AG04449 (cell line): Measurements from ENCODE around the gene WDR7.
"Not testable (repeated sequence)": the region's sequence is repeated elsewhere in the genome, so short reads cannot be mapped to it uniquely, and the experiment has no call there.

Experiments
- CTCF ChIA-PET: fragments of 350-600 bp; formaldehyde crosslinking; extraction: SDS; loops from one replicate; lab custom pipeline; 2021; ENCODE audit warnings: antibody characterized with exemption; lab: Yijun Ruan, JAX
- POLR2A ChIA-PET: fragments of 400-600, 350-600 bp; formaldehyde crosslinking; extraction: SDS; loops from one replicate; lab custom pipeline; 2020; ENCODE audit warnings: antibody characterized with exemption, inconsistent platforms; lab: Yijun Ruan, JAX
- DNase-seq: peaks from one replicate; pipeline ENCODE4 v3.0.0-alpha.2; 2010; ENCODE audit warnings: low read depth, low spot score
- H3K4me3 ChIP-seq: 2 replicates; pipeline ENCODE4 v1.5.1; 2011; ENCODE audit warnings: low read depth, mild to moderate bottlenecking, control low read depth, low read length
- TF ChIP-seq, protein P1 (sequence below): IDR thresholded peaks from one replicate; pipeline ENCODE4 v1.5.1; 2011; ENCODE audit warnings: mild to moderate bottlenecking, moderate library complexity, low read length, control low read depth, inconsistent platforms; ENCODE audit not compliant: insufficient read depth; ENCODE audit errors: missing control alignments

The WDR7 gene

DNA sequence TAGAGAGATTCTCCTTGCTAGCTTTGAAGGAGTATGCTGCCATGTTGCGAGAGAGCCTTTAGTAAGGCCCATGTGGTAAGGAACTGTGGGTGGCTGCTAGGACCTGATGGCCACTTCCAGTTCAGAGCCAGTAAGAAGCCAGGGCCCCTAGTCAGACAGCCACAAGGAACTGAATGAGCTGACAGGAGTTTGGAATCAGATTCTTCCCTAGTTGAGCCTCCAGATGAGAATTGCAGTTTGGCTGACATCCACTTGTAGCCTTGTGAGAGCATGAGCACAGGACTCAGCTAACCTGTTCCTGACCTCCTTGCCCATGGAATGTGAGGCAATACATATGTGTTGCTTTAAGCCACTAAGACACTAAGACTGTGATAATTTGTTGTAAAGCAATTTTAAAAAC, 1.2 kb upstream of the WDR7 start:
- TF ChIP-seq, protein P1, sequence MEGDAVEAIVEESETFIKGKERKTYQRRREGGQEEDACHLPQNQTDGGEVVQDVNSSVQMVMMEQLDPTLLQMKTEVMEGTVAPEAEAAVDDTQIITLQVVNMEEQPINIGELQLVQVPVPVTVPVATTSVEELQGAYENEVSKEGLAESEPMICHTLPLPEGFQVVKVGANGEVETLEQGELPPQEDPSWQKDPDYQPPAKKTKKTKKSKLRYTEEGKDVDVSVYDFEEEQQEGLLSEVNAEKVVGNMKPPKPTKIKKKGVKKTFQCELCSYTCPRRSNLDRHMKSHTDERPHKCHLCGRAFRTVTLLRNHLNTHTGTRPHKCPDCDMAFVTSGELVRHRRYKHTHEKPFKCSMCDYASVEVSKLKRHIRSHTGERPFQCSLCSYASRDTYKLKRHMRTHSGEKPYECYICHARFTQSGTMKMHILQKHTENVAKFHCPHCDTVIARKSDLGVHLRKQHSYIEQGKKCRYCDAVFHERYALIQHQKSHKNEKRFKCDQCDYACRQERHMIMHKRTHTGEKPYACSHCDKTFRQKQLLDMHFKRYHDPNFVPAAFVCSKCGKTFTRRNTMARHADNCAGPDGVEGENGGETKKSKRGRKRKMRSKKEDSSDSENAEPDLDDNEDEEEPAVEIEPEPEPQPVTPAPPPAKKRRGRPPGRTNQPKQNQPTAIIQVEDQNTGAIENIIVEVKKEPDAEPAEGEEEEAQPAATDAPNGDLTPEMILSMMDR = no peak
- CTCF ChIA-PET = interaction anchor here (2.1 kb wide), 1 partner anchor 9 kb away, joined by 13 read pairs; no protein-coding TSS in a partner anchor
- no peak overlapping the region for H3K4me3 ChIP-seq
- POLR2A ChIA-PET = no interaction called here
- no peak for DNase-seq

DNA sequence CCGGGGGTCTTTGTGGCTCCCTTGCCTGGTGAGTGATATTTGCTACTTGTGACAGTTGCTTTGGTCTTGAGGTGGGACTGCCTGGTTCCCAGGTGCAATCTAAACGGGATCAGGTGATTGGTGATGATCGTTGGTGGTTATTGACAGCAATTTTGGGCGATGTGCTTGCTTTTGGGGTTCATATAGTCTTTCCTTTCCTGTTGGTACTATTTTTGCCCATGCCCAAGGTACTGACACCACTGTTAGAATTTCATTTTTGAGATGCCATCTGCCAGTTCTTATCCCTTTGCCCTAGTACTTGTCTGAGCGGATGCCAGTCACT, 573 bp downstream of the WDR7 start:
- peak overlapping the region; percentile 95 for H3K4me3 ChIP-seq
- DNase-seq = no peak
- TF ChIP-seq, protein P1 = no peak
- POLR2A ChIA-PET = no interaction called here
- CTCF ChIA-PET = interaction anchor here (1.1 to 2.0 kb wide), 5 partner anchors 9 to 14 kb away, joined by 4 to 8 read pairs (median 5); no protein-coding TSS in a partner anchor

DNA sequence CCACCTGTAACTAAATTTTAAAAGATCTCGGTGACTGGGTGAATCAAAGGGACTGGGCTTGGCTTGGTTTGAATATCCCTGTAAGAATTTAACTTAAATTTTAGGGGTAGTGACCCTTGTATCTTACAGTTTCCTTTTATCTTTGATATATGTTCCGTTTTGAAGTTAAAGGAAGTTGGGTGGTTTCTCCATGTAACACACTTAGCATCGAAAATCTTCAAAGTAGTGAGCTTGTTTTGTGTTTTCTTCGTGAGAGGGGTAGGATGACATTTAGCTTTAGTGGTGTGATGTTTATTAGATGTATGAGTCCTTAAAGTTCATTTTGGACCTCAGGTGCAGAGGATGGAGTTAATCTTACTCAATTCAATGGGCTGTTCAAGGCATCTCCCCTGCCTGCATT, 1.6 kb downstream of the WDR7 start:
- no peak for DNase-seq
- TF ChIP-seq, protein P1 = no peak
- ChIA-PET CTCF (interaction anchor here (1.8 to 2.0 kb wide), 2 partner anchors 11 to 12 kb away, joined by 4 to 8 read pairs; no protein-coding TSS in a partner anchor), POLR2A (no interaction called here)
- no peak overlapping the region for H3K4me3 ChIP-seq

DNA sequence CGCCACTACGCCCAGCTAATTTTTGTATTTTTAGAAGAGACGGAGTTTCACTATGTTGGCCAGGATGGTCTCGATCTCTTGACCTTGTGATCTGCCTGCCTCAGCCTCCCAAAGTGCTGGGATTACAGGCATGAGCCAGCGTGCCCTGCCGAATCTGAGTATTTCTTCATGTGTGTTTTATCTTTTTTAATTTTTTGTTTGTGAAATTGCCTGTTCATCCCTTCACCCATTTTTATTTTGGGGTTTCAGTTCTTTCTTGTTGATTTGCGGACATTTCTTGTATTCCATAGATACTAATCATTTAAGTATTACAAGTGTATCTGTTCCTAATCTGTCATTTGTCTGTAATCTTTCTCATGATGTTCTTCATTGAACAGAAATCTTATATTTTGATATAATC, 3.1 kb downstream of the WDR7 start:
- CTCF ChIA-PET, H3K4me3 ChIP-seq, DNase-seq, POLR2A ChIA-PET: not testable (repeated sequence)

DNA sequence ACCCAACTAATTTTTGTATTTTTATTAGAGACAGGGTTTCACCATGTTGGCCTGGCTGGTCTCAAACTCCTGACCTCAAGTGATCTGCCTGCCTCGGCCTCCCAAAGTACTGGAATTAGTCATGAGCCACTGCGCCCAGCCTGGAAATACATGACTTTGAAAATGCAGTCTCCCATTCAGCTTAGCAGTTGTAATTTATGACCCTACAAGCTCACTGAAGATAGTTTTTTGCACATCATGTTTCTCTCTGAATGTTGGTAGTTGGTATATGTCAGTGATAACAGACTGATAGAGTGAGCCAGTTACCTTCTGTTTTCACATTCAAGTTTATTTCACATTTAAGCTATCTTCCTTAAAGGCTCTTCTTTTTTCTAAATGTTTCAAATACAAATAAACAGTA, 7.1 kb downstream of the WDR7 start:
- no peak for DNase-seq
- CTCF ChIA-PET = interaction anchor here (2.4 kb wide), 1 partner anchor 13 kb away, joined by 9 read pairs; no protein-coding TSS in a partner anchor
- TF ChIP-seq, protein P1 = no peak
- no peak overlapping the region for H3K4me3 ChIP-seq
- POLR2A ChIA-PET = no interaction called here

DNA sequence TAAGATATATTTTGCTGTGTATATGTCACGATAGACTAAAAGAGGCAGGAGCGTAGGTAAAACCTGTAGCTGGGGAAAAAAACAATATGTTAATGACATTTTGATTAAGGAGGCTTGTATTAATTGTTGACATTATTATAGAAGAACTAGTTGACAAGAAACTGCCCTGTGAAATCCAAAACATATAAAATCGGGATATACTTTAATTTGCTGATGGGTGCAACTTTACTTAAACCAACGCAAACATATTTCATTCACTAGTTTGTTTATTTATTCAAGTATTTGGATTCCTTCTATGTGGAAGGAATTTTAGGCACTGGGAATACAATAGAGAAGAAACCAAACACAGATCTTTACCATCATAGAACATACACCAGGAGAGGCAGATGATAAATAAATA, 8.0 kb downstream of the WDR7 start:
- no peak overlapping the region for H3K4me3 ChIP-seq
- CTCF ChIA-PET = interaction anchor here (2.4 kb wide), 1 partner anchor 14 kb away, joined by 9 read pairs; no protein-coding TSS in a partner anchor
- TF ChIP-seq, protein P1 = no peak

DNA sequence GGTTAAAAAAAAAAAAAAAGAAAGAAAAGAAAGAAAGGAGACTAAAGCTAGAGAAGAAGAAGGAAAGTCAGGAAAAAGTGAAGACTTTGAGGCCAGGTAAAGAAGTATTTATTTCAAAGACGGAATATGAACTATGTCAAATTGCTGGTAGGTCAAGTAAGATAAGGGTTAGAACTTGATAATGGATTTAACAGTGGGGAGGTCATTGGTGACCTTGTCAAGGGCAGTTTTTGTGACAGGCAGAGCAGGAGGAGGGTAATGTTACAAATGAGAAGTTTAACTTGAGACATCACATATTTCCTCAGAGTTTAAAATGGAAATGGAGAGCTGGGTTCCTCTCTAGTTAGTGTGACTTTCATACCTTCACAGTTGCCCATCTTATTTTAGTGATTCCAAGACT, 9.5 kb downstream of the WDR7 start:
- no peak for DNase-seq
- ChIA-PET POLR2A (no interaction called here), CTCF (interaction anchor here (1.3 kb wide), 1 partner anchor 9 kb away, joined by 5 read pairs; the partner anchor contains the start of gene WDR7)

More for the DNA sequence above, 8.0 kb downstream of the WDR7 start:
- POLR2A ChIA-PET = no interaction called here
- DNase-seq = no peak

More for the DNA sequence above, 9.5 kb downstream of the WDR7 start:
- H3K4me3 ChIP-seq = no peak overlapping the region
- TF ChIP-seq, protein P1 = no peak
